Measurements from ENCODE around the gene C8B.

Gene C8B

GRCh38 chr1:56931211-56931610 is 34.6 kb downstream of the C8B start:
- H3K9me3 ChIP-seq (ENCODE audit: control insufficient read depth, insufficient read depth, low read depth, low read length) = no peaks in the 10 kb centered on the region
- H3K4me3 ChIP-seq (ENCODE audit: low read depth, low read length) = no peak overlapping the region
- H3K27me3 ChIP-seq (ENCODE audit: control insufficient read depth, insufficient read depth, low read length) = peaks cover 21% of the 10 kb centered on the region; the same call in 1 of the 2 replicates
- H3K27ac ChIP-seq (ENCODE audit: low read depth, low read length) = no peak overlapping the region
- H3K36me3 ChIP-seq (ENCODE audit: control insufficient read depth, insufficient read depth, low read length) = no peaks in the 10 kb centered on the region
- H3K9ac ChIP-seq (ENCODE audit: low read length) = no peak overlapping the region
- H3K4me1 ChIP-seq (ENCODE audit: control insufficient read depth, insufficient read depth, low read length) = peaks cover 7% of the 10 kb centered on the region; the same call in 1 of the 2 replicates

- Histone ChIP-seq H3K9me3 (ENCODE audit: control insufficient read depth, insufficient read depth, low read depth, low read length) (no peaks in the 10 kb centered on the region), H3K36me3 (ENCODE audit: control insufficient read depth, insufficient read depth, low read length) (no peaks in the 10 kb centered on the region), H3K4me1 (ENCODE audit: control insufficient read depth, insufficient read depth, low read length) (peaks cover 4% of the 10 kb centered on the region; the same call in 1 of the 2 replicates), H3K27ac (ENCODE audit: low read depth, low read length) (no peak overlapping the region), H3K4me3 (ENCODE audit: low read depth, low read length) (no peak overlapping the region), H3K27me3 (ENCODE audit: control insufficient read depth, insufficient read depth, low read length) (peaks cover 13% of the 10 kb centered on the region; the same call in 1 of the 2 replicates), H3K9ac (ENCODE audit: low read length) (no peak overlapping the region)
Observed at GRCh38 chr1:56929492-56929891, 36.3 kb downstream of the C8B start.

DNA sequence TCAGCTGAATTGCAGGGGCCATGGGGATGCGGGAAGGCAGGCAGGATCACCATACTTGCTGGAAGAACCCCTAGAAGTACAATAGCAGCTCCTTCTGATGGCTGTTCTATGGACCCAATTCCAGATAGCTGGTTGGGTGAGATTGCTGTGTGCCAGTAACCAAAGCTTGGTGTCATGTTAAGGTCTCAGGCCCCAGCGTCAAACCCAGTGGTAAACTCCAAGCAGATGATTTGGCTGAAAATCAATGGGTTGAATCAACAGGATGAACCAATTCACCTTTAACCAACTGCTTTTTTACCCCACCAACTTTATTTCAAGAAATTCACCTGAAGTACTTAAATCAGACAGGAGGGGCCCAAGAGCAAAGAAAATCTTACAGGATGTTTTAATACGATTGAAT is 37.8 kb downstream of the C8B start:
- Histone ChIP-seq H3K4me1 (ENCODE audit: control insufficient read depth, insufficient read depth, low read length) (no peaks in the 10 kb centered on the region), H3K9ac (ENCODE audit: low read length) (no peak overlapping the region), H3K27ac (ENCODE audit: low read depth, low read length) (no peak overlapping the region), H3K9me3 (ENCODE audit: control insufficient read depth, insufficient read depth, low read depth, low read length) (no peaks in the 10 kb centered on the region), H3K36me3 (ENCODE audit: control insufficient read depth, insufficient read depth, low read length) (no peaks in the 10 kb centered on the region), H3K4me3 (ENCODE audit: low read depth, low read length) (no peak overlapping the region), H3K27me3 (ENCODE audit: control insufficient read depth, insufficient read depth, low read length) (peaks cover 2% of the 10 kb centered on the region; the same call in 1 of the 2 replicates)

GRCh38 chr1:56927171-56927570 is 38.6 kb downstream of the C8B start:
- Histone ChIP-seq H3K36me3 (ENCODE audit: control insufficient read depth, insufficient read depth, low read length) (no peaks in the 10 kb centered on the region), H3K27ac (ENCODE audit: low read depth, low read length) (no peak overlapping the region), H3K9ac (ENCODE audit: low read length) (no peak overlapping the region), H3K4me1 (ENCODE audit: control insufficient read depth, insufficient read depth, low read length) (no peaks in the 10 kb centered on the region), H3K9me3 (ENCODE audit: control insufficient read depth, insufficient read depth, low read depth, low read length) (no peaks in the 10 kb centered on the region), H3K27me3 (ENCODE audit: control insufficient read depth, insufficient read depth, low read length) (no peaks in the 10 kb centered on the region), H3K4me3 (ENCODE audit: low read depth, low read length) (no peak overlapping the region)

DNA sequence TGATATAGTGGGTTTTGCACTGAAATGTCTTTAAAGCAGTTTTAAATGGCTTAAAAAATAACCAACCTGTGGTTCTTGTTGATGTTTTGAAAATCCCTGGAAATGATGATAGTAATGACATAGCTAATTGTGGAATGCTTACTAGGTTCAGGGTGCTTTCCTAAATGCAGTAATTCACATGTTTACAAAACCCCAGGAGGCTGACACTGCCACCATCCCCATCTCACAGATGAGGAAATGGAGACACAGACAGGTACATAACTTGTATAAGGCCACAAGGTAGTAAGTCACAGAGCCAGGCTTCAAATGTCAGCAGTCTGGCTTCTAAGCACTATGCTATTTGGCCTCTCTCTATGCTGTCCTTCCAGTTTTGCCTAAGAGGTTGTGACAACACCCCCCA is 40.6 kb downstream of the C8B start:
- Histone ChIP-seq H3K36me3 (ENCODE audit: control insufficient read depth, insufficient read depth, low read length) (no peaks in the 10 kb centered on the region), H3K4me3 (ENCODE audit: low read depth, low read length) (no peak overlapping the region), H3K9me3 (ENCODE audit: control insufficient read depth, insufficient read depth, low read depth, low read length) (no peaks in the 10 kb centered on the region), H3K27me3 (ENCODE audit: control insufficient read depth, insufficient read depth, low read length) (no peaks in the 10 kb centered on the region), H3K4me1 (ENCODE audit: control insufficient read depth, insufficient read depth, low read length) (no peaks in the 10 kb centered on the region), H3K27ac (ENCODE audit: low read depth, low read length) (no peak overlapping the region), H3K9ac (ENCODE audit: low read length) (no peak overlapping the region)

GRCh38 chr1:56924116-56924515 is 41.7 kb downstream of the C8B start:
- H3K27ac ChIP-seq (ENCODE audit: low read depth, low read length) = no peak overlapping the region
- H3K27me3 ChIP-seq (ENCODE audit: control insufficient read depth, insufficient read depth, low read length) = no peaks in the 10 kb centered on the region
- no peaks in the 10 kb centered on the region for H3K4me1 ChIP-seq (ENCODE audit: control insufficient read depth, insufficient read depth, low read length)
- H3K4me3 ChIP-seq (ENCODE audit: low read depth, low read length) = no peak overlapping the region
- H3K36me3 ChIP-seq (ENCODE audit: control insufficient read depth, insufficient read depth, low read length) = no peaks in the 10 kb centered on the region
- no peaks in the 10 kb centered on the region for H3K9me3 ChIP-seq (ENCODE audit: control insufficient read depth, insufficient read depth, low read depth, low read length)
- H3K9ac ChIP-seq (ENCODE audit: low read length) = no peak overlapping the region

- Histone ChIP-seq H3K9ac (ENCODE audit: low read length) (no peak overlapping the region), H3K9me3 (ENCODE audit: control insufficient read depth, insufficient read depth, low read depth, low read length) (no peaks in the 10 kb centered on the region), H3K27me3 (ENCODE audit: control insufficient read depth, insufficient read depth, low read length) (no peaks in the 10 kb centered on the region), H3K27ac (ENCODE audit: low read depth, low read length) (no peak overlapping the region), H3K36me3 (ENCODE audit: control insufficient read depth, insufficient read depth, low read length) (no peaks in the 10 kb centered on the region), H3K4me3 (ENCODE audit: low read depth, low read length) (no peak overlapping the region), H3K4me1 (ENCODE audit: control insufficient read depth, insufficient read depth, low read length) (no peaks in the 10 kb centered on the region)
Observed at GRCh38 chr1:56923201-56923600, 42.6 kb downstream of the C8B start.

GRCh38 chr1:56922507-56922906 is 43.3 kb downstream of the C8B start:
- Histone ChIP-seq H3K9ac (ENCODE audit: low read length) (no peak overlapping the region), H3K4me1 (ENCODE audit: control insufficient read depth, insufficient read depth, low read length) (no peaks in the 10 kb centered on the region), H3K36me3 (ENCODE audit: control insufficient read depth, insufficient read depth, low read length) (no peaks in the 10 kb centered on the region), H3K4me3 (ENCODE audit: low read depth, low read length) (no peak overlapping the region), H3K9me3 (ENCODE audit: control insufficient read depth, insufficient read depth, low read depth, low read length) (no peaks in the 10 kb centered on the region), H3K27ac (ENCODE audit: low read depth, low read length) (no peak overlapping the region), H3K27me3 (ENCODE audit: control insufficient read depth, insufficient read depth, low read length) (no peaks in the 10 kb centered on the region)

DNA sequence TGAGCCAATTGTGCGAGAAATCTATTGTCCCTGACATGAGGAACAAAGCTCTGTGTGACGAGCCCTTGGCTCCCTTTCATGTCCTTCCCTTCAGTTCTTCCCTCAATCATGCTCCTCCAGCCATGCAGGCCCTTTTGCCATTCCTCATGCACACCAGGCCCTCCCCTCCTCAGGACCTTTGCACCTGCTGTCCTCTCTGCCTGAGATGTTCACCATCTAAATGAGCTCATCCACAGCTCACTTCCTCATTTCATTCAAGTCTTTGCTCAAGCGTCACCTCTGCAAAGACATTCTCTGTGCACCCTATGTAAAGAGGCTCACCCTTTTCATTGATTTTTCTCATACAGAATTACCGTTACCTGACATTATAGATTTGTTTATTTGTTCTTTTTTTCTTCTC is 43.7 kb downstream of the C8B start:
- Histone ChIP-seq H3K9me3 (ENCODE audit: control insufficient read depth, insufficient read depth, low read depth, low read length) (no peaks in the 10 kb centered on the region), H3K27me3 (ENCODE audit: control insufficient read depth, insufficient read depth, low read length) (no peaks in the 10 kb centered on the region), H3K9ac (ENCODE audit: low read length) (no peak overlapping the region), H3K4me3 (ENCODE audit: low read depth, low read length) (no peak overlapping the region), H3K27ac (ENCODE audit: low read depth, low read length) (no peak overlapping the region), H3K4me1 (ENCODE audit: control insufficient read depth, insufficient read depth, low read length) (no peaks in the 10 kb centered on the region), H3K36me3 (ENCODE audit: control insufficient read depth, insufficient read depth, low read length) (no peaks in the 10 kb centered on the region)

DNA sequence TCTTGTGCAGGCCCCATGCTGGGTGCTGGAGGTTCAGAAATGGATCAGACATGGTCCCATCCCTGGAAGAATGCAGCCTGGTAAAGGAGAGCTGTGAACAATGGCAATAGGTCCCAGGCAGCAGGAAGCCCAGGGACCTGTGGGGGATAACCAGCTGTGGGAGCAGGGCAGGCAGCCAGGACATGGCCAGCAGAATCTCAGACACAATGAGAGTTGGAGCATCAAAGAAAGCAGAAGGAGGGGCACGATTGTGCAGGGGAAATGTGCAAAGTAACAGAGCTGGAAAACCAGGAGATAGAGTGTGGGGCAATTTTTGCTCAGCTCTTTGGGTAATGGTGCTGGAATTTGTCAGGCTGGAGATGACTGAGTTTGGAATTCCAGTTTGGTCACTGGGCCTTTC is 44.3 kb downstream of the C8B start:
- no peaks in the 10 kb centered on the region for H3K36me3 ChIP-seq (ENCODE audit: control insufficient read depth, insufficient read depth, low read length)
- no peaks in the 10 kb centered on the region for H3K27me3 ChIP-seq (ENCODE audit: control insufficient read depth, insufficient read depth, low read length)
- no peaks in the 10 kb centered on the region for H3K9me3 ChIP-seq (ENCODE audit: control insufficient read depth, insufficient read depth, low read depth, low read length)
- H3K4me1 ChIP-seq (ENCODE audit: control insufficient read depth, insufficient read depth, low read length) = no peaks in the 10 kb centered on the region
- H3K9ac ChIP-seq (ENCODE audit: low read length) = no peak overlapping the region
- no peak overlapping the region for H3K27ac ChIP-seq (ENCODE audit: low read depth, low read length)
- no peak overlapping the region for H3K4me3 ChIP-seq (ENCODE audit: low read depth, low read length)

GRCh38 chr1:56920591-56921001 is 45.2 kb downstream of the C8B start:
- Histone ChIP-seq H3K36me3 (ENCODE audit: control insufficient read depth, insufficient read depth, low read length) (no peaks in the 10 kb centered on the region), H3K4me1 (ENCODE audit: control insufficient read depth, insufficient read depth, low read length) (no peaks in the 10 kb centered on the region), H3K9me3 (ENCODE audit: control insufficient read depth, insufficient read depth, low read depth, low read length) (no peaks in the 10 kb centered on the region), H3K27me3 (ENCODE audit: control insufficient read depth, insufficient read depth, low read length) (no peaks in the 10 kb centered on the region), H3K9ac (ENCODE audit: low read length) (no peak overlapping the region), H3K27ac (ENCODE audit: low read depth, low read length) (no peak overlapping the region), H3K4me3 (ENCODE audit: low read depth, low read length) (no peak overlapping the region)

DNA sequence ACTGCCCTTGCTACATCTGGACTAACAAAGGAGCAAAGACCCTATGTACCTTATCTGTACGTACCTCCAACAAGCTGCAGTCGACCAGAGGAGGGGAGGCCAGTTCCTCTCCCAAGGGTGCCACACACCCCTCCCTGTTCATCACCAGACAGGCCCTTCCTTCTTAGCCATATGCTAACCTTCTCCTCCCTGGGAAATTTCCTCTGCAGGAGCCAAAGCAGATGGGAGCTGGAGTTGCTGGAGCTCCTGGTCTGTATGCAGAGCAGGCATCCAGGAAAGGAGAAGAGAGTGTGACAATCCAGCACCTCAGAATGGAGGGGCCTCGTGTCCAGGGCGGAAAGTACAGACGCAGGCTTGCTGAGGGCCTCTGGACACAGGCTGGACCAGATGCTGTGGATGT is 48.5 kb downstream of the C8B start:
- Histone ChIP-seq H3K27me3 (ENCODE audit: control insufficient read depth, insufficient read depth, low read length) (no peaks in the 10 kb centered on the region), H3K4me1 (ENCODE audit: control insufficient read depth, insufficient read depth, low read length) (no peaks in the 10 kb centered on the region), H3K36me3 (ENCODE audit: control insufficient read depth, insufficient read depth, low read length) (no peaks in the 10 kb centered on the region), H3K9ac (ENCODE audit: low read length) (no peak overlapping the region), H3K4me3 (ENCODE audit: low read depth, low read length) (no peak overlapping the region), H3K27ac (ENCODE audit: low read depth, low read length) (no peak overlapping the region), H3K9me3 (ENCODE audit: control insufficient read depth, insufficient read depth, low read depth, low read length) (no peaks in the 10 kb centered on the region)
